HG02798 (cell line): ENCODE data around the gene POU5F2.

ENCODE experiments used
- ATAC-seq: cut with Tn5 transposase; IDR thresholded peaks from one replicate; pipeline ENCODE4 v1.9.1; 2021; ENCODE audit warnings: mild to moderate bottlenecking; ENCODE audit not compliant: unreplicated experiment, poor library complexity

The POU5F2 gene

GRCh38 chr5:93717162-93717561 is 24.2 kb downstream of the POU5F2 start:
- ATAC-seq, result no peak

GRCh38 chr5:93716453-93716852 is 24.9 kb downstream of the POU5F2 start:
- no peak for ATAC-seq

- no peak for ATAC-seq
Measured at GRCh38 chr5:93715761-93716160, 25.6 kb downstream of the POU5F2 start.

DNA sequence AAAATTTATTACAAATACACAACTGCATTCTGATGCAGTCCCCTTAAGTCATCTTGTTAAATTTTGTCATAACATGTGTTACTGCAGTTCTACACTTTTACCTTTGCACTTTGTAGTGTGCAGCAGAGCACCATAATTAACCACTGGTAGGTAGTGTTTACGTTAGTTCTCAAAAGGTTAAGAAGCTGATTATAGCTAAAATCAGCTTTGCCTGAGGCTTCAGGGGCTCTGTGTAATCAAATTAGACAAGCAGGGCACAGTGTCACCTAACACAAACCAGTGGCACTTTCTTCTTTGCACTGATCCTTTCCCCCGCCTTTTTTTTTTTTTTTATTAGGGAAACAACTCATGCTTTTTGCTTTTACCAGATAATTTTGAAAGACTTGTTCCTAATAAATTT is 26.1 kb downstream of the POU5F2 start:
- ATAC-seq, result no peak

DNA sequence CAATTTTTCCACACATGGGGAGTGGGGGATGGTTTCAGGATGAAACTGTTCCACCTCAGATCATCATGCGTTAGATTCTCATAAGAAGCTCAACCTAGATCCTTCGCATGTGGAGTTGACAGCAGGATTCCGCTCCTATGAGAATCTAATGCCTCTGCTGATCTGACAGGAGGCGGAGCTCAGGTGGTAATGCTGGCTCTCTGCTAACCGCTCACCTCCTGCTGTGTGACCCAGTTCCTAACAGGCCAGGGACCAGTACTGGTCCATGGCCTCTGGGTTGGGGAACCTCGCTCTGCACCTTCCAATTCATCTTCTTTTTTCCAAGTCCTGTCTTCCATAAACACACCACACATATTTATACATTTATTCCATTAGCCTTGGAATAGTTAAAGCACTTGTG is 33.0 kb downstream of the POU5F2 start:
- ATAC-seq, result no peak

DNA sequence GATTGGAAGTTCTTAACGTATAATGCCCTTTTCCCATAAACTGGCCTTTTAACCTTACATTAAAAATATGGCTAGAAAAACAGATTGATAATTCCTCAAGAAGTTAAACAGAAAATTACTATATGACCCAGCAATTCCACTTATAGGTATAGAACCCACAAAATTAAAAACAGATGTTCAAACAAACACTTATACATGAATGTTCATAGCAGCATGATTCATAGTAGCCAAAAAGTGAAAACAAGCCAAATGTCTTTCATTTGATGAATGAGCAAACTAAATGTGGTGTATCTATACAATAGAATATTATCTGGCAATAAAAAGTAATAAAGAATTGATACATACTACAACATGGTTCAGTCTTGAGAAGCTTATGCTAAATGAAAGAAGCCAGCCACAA is 35.5 kb downstream of the POU5F2 start:
- no peak for ATAC-seq

- ATAC-seq, result no peak
Measured at GRCh38 chr5:93704996-93705395, 36.4 kb downstream of the POU5F2 start.

DNA sequence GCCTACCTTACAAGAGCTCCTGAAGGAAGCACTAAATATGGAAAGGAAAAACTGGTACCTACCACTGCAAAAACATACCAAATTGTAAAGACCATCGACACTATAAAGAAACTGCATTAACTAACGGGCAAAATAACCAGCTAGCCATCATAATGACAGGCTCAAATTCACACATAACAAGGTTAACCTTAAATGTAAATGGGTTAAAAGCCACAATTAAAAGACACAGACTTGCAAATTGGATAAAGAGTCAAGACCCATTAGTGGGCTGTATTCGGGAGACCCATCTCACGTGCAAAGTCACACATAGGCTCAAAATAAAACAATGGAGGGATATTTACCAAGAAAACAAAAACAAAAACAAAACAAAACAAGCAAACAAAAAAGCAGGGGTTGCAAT is 49.4 kb downstream of the POU5F2 start:
- ATAC-seq, result no peak
